HFFc6 (cell line): ENCODE data around the gene LRP1-AS. TPM values are rescaled to one million over a fixed set of nuclear protein-coding genes. Genes with fewer than 3 reads are reported as not detected.

Source experiments
- DNase-seq: peaks from one replicate; pipeline ENCODE4 v3.0.0-alpha.2; 2018
- H3K27ac Mint-ChIP-seq: 2 replicates; pipeline ENCODE4 v1.8.0; 2020; ENCODE audit warnings: mild to moderate bottlenecking, mixed read lengths
- H3K27me3 Mint-ChIP-seq: 2 replicates; pipeline ENCODE4 v1.8.0; 2021; ENCODE audit warnings: mild to moderate bottlenecking, moderate library complexity, mixed read lengths; ENCODE audit not compliant: insufficient read depth
- H3K36me3 Mint-ChIP-seq: 2 replicates; pipeline ENCODE4 v1.8.0; 2021; ENCODE audit warnings: low read depth, mixed read lengths
- H3K4me1 Mint-ChIP-seq: 2 replicates; pipeline ENCODE4 v1.8.0; 2020; ENCODE audit warnings: low read depth, mixed read lengths
- H3K4me3 Mint-ChIP-seq: 2 replicates; pipeline ENCODE4 v1.8.0; 2020; ENCODE audit warnings: mild to moderate bottlenecking, moderate library complexity, mixed read lengths
- H3K9me3 Mint-ChIP-seq: 2 replicates; pipeline ENCODE4 v1.8.0; 2020; ENCODE audit warnings: mild to moderate bottlenecking, mixed read lengths
- microRNA-seq: library from miRNA; unstranded; fragments of <30 nt; microRNA quantifications from one replicate; pipeline ENCODE4, GENCODE V29; 2019
- total RNA-seq, 6 experiments: library from RNA; stranded (reverse); fragmentation: NEBNext Ultra II Directional; extraction: Animal tissue kit (Norgen Biotek cat#: 25700); gene quantifications; 2 replicates in 1 of 6; 3 replicates in 5 of 6; pipeline ENCODE4 v1.2.3, GENCODE V29; 2021
- TF ChIP-seq, protein P1 (sequence below): fragments of 200-600 bp; sonication (generic); IDR thresholded peaks from 2 replicates; pipeline ENCODE4 v1.5.0; 2021; ENCODE audit warnings: antibody characterized with exemption, mild to moderate bottlenecking

The LRP1-AS gene
- total RNA-seq, 6 experiments from 2014 or later: not detected

DNA sequence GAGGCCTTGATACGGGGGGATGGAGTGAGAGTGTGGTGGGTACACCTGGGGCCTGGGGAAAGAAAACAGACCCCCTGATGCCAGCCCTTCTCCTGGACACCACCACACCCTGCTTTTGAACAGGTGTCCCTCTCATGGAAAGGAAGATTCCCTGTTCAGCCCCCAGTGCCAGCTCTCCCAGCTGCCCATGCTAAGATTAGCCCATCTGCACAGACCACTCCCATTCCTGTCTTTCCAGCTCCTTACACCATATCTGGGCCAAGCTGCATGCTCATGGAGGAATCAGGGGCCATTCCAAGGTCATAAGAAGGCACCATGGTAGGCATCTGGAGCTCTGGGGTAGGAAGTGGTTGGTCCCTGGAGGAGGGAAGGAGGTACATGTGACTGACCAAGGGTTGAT, 48.9 kb downstream of the LRP1-AS start:
- Mint-ChIP-seq H3K4me1 (peaks cover 38% of the 10 kb centered on the region), H3K27me3 (peaks cover 12% of the 10 kb centered on the region), H3K27ac (no peak overlapping the region), H3K36me3 (peaks cover 28% of the 10 kb centered on the region), H3K9me3 (no peaks in the 10 kb centered on the region), H3K4me3 (no peak overlapping the region)
- TF ChIP-seq, protein P1, sequence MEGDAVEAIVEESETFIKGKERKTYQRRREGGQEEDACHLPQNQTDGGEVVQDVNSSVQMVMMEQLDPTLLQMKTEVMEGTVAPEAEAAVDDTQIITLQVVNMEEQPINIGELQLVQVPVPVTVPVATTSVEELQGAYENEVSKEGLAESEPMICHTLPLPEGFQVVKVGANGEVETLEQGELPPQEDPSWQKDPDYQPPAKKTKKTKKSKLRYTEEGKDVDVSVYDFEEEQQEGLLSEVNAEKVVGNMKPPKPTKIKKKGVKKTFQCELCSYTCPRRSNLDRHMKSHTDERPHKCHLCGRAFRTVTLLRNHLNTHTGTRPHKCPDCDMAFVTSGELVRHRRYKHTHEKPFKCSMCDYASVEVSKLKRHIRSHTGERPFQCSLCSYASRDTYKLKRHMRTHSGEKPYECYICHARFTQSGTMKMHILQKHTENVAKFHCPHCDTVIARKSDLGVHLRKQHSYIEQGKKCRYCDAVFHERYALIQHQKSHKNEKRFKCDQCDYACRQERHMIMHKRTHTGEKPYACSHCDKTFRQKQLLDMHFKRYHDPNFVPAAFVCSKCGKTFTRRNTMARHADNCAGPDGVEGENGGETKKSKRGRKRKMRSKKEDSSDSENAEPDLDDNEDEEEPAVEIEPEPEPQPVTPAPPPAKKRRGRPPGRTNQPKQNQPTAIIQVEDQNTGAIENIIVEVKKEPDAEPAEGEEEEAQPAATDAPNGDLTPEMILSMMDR: no peak
- DNase-seq: no peak

DNA sequence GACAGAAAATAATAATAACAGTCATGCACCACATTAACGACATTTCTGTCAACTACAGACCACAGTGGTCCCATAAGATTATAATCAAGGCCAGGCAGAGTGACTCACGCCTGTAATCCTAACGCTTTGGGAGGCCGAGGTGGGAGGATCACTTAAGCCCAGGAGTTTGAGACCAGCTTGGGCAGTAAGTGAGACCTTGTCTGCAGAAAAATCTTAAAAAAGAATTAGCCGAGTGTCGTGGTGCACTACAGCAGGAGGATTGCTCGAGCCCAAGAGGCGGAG, 49.9 kb downstream of the LRP1-AS start:
- Mint-ChIP-seq H3K36me3 (peaks cover 28% of the 10 kb centered on the region), H3K27ac (no peak overlapping the region), H3K9me3 (no peaks in the 10 kb centered on the region), H3K4me3 (no peak overlapping the region), H3K27me3 (peaks cover 16% of the 10 kb centered on the region), H3K4me1 (peaks cover 49% of the 10 kb centered on the region)
- no peak for DNase-seq
- TF ChIP-seq, protein P1: no peak

DNA sequence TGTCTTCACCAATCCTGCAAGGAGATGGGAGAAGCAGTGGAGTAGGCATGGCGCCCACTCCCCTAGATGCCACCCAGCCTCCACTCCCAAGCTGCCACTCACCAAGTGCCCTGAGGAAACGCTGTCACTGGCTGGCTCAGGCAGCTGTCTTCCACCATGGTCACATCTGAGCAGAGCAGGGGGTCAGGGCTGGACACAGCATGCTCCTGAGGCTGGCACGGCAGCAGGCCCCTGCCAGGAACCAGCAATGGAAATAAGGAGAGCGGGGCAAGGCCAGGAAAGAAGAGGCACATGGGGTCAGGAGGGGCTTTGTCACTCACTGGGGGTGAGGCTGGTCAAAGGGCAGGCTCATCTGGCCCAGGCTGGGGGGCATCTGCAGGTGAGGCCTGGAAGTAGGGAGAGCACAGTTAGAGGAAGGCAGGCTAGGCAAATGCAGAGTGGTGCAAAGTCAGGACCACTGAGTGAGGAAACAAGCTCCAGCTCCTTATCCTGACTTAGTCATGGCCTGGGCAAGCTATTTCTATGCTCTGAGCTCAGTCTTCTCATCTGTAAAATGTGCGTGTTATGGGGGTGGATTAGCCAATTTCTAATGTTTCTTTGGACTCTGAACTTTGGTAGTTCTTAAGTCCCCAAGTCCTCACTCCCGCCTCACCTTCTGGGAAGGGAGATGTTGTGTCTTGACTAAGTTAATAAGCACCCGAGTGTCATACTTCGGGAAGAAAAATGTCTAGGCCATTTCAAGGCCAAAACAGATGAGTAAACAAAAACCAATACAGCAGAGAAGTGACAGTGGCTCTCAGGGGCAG, 50.5 kb downstream of the LRP1-AS start:
- peaks cover 16% of the 10 kb centered on the region for H3K27me3 Mint-ChIP-seq
- no peak overlapping the region for H3K4me3 Mint-ChIP-seq
- H3K27ac Mint-ChIP-seq: peak overlapping the region; percentile 92
- peaks cover 28% of the 10 kb centered on the region for H3K36me3 Mint-ChIP-seq
- no peak for DNase-seq
- no peaks in the 10 kb centered on the region for H3K9me3 Mint-ChIP-seq
- H3K4me1 Mint-ChIP-seq: peaks cover 54% of the 10 kb centered on the region
- TF ChIP-seq, protein P1: no peak

DNA sequence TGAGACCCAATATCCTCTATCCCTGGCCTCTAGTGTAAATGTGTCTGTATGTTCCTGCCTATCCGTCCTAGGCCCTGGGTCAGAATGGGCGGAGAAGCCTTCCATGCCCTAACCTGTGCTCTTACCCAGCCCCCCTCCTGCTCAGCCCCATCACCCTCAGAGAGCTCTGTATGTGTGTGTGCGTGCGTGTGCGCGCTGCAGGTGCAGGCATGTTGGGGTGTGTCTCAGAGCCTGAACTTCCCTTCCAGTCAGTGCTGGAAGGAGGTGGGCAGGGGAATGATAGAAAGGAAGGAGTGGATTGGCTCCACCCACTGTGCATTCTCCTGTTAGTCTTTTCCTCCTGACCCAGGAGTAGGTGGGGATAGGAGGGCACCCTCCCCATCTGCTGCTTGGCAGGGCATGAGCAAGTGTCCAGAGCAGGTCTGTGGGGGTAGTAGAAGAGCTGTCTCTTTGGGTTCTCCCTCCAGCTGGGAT, 51.3 kb downstream of the LRP1-AS start:
- H3K4me1 Mint-ChIP-seq: peaks cover 63% of the 10 kb centered on the region
- peaks cover 31% of the 10 kb centered on the region for H3K36me3 Mint-ChIP-seq
- peak overlapping the region; percentile 92 for H3K27ac Mint-ChIP-seq
- H3K4me3 Mint-ChIP-seq: no peak overlapping the region
- no peak for DNase-seq
- peaks cover 17% of the 10 kb centered on the region for H3K27me3 Mint-ChIP-seq
- TF ChIP-seq, protein P1: no peak
- no peaks in the 10 kb centered on the region for H3K9me3 Mint-ChIP-seq

DNA sequence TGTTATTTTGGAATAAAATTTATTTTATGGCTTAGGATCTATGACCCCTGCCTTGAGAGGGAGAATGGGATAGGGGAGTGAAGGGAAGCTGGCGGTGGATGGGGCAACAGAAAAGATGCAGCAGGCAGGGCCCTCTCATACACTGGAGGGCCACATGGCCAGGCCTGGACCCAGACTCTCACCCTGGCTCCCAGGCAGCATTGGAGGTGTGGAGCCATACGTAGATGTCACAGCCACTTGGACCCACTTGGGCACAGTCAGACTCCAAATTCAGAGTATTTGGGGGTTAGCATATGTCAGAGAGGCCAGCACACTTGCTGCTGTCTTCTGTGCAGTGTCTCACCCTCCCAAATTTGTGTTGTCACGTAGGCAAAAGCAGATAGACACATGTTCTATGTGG, 52.0 kb downstream of the LRP1-AS start:
- Mint-ChIP-seq H3K9me3 (no peaks in the 10 kb centered on the region), H3K27ac (peak overlapping the region; percentile 92), H3K27me3 (peaks cover 19% of the 10 kb centered on the region), H3K4me3 (no peak overlapping the region), H3K4me1 (peaks cover 69% of the 10 kb centered on the region), H3K36me3 (peaks cover 37% of the 10 kb centered on the region)
- TF ChIP-seq, protein P1: no peak
- no peak for DNase-seq

Small RNAs within 50 kb of the gene (microRNA-seq; reads per million reads assigned to microRNA genes)
- 58.7 reads per million, percentile 42 among the genes with 10 or more reads in this experiment for gene MIR1228

Other genes with a start within 250 kb of the LRP1-AS start
- gene SDR9C7, start 213.2 kb downstream of the LRP1-AS start, total RNA-seq: not detected
- gene RDH16, start 190.0 kb downstream of the LRP1-AS start, total RNA-seq: not detected
- 1 to 10 TPM; 3.6 to 4.6 (median 3.9) TPM for gene ZBTB39, start 141.1 kb downstream of the LRP1-AS start, total RNA-seq
- gene TAC3, start 131.1 kb downstream of the LRP1-AS start, total RNA-seq: not detected
- under 1 TPM in 1 of 6 experiments, not detected in 5; 0.23 TPM for gene MYO1A, start 97.5 kb downstream of the LRP1-AS start, total RNA-seq
- gene NEMP1, start 68.8 kb downstream of the LRP1-AS start, total RNA-seq: 10 to 100 TPM; 13.0 to 22.1 (median 20.7) TPM
- 10 to 100 TPM; 37.9 to 48.1 (median 44.8) TPM for gene NAB2, start 58.5 kb downstream of the LRP1-AS start, total RNA-seq
- gene STAT6, start 36.3 kb downstream of the LRP1-AS start, total RNA-seq: 100 to 1,000 TPM in 1 of 6 experiments, 10 to 100 TPM in 5; 83.7 to 102 (median 93.5) TPM
- 100 to 1,000 TPM; 187 to 332 (median 201) TPM for gene LRP1, start 19.1 kb downstream of the LRP1-AS start, total RNA-seq
- 1 to 10 TPM; 2.9 to 8.2 (median 3.9) TPM for gene NXPH4, start 69.2 kb upstream of the LRP1-AS start, total RNA-seq
- gene SHMT2, start 82.1 kb upstream of the LRP1-AS start, total RNA-seq: 100 to 1,000 TPM; 112 to 127 (median 126) TPM
- 1 to 10 TPM in 1 of 6 experiments, under 1 TPM in 5; 0.21 to 1.1 (median 0.58) TPM for gene STAC3, start 103.6 kb upstream of the LRP1-AS start, total RNA-seq